HG03342 (cell line): ENCODE results near the gene TCF4.

Source experiments
- ATAC-seq: cut with Tn5 transposase; IDR thresholded peaks from one replicate; pipeline ENCODE4 v1.9.1; 2021; ENCODE audit warnings: mild to moderate bottlenecking, moderate library complexity; ENCODE audit not compliant: unreplicated experiment

TCF4 gene

DNA sequence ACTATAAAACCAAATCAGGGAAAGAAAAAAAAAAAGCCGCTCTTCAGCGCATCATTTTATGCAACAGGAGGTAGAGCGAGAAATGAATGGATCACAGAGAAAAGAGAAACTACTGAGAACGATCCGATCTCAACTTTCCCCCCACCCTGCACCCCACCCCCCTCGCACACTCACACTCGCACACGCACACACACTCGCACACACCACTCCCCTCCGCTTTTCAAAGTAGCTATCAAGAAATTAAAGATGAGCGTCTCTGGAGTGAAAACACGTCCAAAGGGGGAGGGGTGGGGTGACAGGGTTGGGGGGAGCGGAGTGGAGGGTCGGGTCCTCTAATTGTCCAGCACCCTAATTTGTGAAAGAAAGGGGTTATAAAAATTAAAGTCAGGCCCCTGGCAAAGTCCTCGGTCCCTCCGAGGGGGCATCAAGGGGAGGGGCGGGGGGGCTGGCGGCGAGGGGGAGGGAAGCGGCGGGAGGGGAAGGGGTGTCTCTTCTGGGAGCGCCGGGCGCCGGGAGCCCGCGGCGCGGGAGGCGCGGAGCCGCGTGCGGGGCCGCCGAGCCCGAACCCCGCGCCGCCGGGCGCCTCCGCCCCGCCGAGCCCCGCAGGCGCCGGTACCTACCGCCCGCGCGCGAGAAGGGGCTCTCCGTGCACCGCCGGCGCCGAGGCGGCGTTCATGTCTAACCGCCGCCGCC is 428 bp downstream of the TCF4 start:
- ATAC-seq, result no peak

DNA sequence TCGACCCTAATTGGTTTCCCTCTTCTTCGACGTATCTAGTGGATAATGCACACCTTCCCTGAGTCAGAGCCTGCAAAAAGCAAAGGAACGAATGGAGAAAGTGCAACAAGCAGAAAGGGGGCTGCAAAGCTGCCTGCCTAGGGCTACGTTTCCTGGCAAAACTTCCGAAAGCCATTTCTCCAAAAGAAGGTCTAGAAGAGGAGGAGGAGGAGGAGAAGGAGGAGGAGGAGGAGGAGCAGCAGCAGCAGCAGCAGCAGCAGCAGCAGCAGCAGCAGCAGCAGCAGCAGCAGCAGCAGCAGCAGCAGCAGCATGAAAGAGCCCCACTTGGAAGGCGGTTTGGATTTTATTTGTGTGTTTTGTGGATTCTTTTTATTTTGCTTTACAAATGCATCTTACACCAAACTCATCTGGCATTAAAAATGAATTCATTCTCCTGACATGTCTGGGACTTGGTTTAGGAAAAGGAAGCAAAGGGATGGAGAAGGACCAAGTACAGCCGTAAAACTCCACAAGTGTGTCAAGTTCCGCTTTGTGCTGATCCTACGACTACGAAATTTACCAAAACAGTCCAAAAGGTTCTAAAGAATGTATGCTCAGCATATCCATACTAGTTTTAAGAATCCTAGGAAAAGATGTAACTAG is 2.0 kb downstream of the TCF4 start:
- ATAC-seq, result no peak

DNA sequence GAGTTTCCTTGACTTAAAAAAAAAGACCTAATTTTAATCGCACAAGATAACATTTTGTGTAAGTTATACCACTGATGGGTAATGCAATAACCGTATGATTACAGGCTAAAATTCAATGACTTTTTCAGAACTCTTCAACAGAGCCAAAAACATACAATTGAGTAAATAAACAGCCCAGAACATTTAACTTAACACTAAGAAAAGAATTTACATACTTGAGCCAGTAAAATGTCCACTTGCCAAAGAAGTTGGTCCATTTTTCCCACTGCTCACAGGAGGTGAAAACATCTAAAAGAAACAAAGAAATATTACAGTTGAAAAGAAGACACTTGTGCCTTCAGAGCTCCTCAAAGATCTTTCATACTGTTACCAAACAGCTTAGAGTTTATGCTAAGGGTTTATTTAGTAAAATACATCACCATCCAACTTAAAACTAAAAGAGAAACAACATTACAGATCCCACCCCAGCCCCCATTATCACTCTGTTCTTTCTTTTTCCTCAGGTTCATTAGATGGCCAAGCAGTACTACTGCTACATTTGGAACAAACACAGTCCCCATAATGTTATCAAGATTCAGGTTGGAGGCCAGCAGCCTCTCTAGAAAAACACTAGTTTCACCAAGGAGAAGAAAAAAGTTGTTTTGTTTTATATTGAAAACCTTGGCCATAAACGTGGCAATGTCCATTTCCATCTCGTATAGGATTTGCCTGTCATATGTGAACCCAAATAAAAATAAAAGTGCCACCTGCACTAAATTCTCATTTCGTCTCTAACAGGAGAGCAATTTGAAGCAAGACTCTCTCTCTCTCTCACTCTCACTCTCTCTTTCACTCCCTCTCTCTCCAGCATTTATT is 2.7 kb downstream of the TCF4 start:
- ATAC-seq, result no peak

DNA sequence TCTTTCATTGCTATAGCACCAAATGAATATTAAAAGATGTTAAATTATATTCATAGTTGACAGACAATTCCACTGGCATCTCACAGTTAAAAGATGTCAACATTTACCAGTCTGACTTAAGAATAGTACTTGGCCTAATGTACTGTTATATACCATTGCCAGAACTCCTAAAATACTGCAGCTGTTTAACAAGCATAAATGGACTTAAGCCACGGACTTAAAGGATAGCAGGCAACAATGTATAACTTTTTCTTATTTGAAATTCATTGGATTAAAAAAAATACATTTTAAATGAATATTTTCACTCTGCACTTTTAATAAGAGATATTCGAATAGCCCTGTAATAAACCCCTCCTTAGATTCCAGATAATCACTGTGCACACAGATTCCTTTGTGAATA is 3.8 kb downstream of the TCF4 start:
- ATAC-seq, result no peak

DNA sequence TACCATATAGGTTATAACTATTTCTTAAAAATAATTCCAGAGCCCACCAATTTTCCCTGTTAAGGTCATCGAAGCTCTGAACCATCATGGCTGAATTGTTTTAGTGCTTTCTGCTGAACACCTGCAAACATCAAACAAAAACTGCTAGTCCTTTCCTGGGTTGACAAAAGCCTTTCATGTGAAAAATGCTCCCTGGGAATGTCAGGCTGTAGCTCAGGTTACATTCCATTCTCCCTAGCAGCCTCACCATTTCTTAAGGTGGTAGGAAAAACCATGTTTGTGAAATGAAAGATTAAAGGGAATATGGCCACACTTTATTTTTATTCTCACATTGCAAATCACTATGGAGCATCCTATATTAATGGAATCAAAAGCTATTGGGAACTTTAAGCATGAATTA is 5.7 kb downstream of the TCF4 start:
- no peak for ATAC-seq

DNA sequence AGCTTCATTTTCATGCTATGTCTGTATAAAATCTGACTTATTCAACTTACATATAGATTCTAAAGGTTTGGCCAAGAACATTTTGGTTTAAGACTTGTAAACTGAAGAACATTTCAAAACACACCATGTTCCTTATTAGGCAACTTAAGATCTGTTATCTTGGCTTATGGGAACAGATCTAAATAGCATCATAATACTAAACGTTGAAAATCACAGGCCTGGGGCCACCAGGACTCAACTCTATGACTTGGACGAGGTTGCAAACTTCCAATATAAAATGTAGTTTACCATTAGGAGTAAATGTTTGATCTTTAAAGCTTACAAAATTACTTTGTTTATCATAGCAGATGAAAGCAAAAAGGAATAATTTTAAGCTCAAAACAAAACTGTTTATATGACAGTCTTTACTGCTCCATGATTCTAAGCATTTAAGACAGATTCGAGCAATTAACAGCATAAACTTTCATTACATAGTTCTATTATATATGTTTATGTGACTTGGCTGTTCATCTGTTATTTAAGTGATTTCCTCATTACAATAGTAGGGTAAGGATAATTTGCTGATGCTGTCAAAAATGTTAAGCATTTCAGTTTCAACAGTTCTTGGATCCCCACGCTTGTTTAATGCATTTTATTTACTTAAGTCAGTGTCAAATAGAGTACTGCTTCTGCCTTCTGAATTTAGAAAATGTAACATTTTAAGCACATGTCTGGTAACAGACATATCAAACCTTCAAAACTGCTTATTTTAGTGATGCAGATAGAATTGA is 8.3 kb downstream of the TCF4 start:
- ATAC-seq, result no peak

DNA sequence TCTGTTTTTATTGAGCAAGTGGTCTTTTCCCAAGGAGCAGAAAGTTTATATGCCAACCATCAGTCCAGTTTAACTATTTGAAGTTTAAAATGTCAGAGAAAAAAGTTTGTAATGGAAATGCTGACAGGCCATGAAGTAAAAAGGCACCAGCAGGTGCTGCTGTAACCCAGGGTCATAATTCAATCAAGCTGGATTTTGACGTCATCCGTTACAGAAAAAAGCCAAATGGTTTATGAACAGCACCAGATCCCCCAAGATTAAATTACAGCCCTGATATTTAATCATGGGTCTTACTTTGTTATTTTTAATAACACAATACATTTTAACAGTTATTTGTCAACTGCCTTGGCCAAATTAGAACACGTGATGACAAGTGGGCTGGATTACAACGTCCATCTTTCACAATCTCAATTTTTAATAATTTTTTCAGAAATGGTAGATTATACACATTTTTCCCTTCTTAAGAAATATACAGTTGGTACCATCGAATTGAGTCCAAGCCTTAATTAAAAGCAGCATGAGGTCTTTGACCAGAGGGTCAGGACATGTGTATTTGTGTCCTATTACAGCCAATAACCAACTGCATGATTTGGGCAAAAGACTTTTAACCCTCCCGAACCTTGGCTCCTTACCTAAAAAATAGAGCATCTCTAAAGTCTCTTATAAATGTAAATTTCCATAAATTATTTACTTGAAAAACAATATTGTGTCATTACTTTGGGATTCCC is 10.0 kb downstream of the TCF4 start:
- ATAC-seq, result no peak

DNA sequence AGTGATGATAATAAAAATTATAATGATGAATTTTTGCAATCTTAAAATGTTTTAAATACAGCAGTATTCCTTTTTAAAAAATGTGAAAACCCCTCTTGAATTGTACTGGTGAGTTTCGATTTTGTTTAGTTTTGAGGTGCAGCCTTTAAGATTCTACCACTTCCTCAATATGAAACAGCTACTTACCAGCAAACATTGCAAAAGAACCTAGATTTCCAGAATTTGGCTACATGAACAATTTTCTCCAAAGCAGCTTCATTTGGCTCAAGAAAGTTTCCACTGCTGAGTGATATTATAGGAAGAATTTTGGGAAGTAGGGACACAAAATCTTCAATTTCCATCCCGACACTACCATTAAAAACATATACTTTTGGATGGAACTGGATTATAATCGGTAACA is 12.0 kb downstream of the TCF4 start:
- ATAC-seq, result no peak

DNA sequence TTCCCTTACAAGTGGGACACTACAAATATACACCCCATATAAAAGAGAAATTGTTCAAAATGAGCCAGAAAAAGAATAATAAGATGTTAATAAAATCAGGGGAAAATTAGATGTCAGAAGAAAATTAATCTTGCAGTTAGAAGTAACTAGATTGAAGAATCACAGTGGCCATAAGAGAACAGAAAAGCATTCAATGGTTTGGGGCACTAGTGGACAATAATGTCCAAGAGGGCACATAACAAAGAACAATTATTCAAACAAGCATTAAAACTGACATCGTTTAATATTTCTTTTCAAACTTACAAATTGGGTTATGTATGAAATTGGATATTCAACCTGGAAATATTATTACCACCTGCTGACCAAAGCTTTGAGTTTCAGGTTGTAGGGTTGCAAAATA is 12.9 kb downstream of the TCF4 start:
- no peak for ATAC-seq

DNA sequence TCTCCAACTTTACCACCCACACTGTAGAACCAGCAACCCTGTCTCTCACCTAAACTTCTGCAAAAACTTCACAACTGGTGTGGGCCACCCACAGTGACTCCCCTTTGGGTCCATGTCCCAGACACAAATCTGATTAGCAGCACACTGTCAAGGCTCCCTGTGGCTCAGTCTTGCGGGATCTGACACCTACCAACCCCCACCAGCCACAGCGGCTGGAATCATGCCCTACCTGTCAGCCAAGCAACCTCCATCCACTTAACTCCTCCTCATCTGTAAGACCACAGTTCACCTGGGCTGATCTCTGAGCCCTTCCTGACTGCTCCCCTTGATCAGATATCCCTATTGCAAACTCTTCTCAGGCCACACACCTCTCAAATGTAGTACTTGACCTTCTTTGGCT is 14.6 kb downstream of the TCF4 start:
- no peak for ATAC-seq

DNA sequence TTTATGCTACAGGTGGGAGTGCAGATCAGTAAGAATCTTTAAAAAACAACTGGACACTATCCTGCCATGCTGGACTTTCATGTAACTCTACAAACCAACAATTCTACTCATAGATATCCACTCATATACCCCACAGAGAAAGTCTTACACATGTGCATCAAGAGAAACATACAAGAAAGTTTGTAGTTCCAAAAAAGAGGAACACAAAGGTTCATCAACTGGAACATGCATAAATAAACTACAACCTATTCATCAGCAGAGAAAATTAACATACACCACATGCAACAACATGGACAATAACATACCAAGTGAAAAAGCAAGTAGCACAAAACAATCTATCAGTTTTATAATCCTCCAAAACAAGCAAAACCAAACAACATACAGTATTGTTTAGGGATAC is 17.0 kb downstream of the TCF4 start:
- ATAC-seq, result no peak

DNA sequence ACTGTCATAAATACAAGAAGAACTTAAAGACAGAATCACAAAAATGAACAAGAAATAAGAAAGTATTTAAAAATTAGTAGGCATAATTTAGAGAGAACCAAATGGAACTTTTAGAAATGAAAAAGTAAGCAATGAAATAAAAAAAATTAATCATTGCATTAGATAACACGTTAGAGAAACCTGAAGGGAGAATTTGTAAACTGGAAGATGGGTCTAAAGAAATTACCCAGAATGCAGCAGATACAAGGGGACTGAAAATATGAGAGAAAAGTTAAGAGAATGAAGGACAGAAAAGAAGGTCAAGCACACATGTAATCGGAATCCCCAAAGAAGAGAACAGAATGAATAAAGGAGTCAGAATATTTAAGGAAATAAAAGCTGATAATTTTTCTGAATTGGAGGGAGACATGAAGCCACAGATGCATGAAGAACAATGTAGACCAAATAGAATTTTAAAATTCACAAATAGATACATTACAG is 21.5 kb downstream of the TCF4 start:
- ATAC-seq, result no peak

DNA sequence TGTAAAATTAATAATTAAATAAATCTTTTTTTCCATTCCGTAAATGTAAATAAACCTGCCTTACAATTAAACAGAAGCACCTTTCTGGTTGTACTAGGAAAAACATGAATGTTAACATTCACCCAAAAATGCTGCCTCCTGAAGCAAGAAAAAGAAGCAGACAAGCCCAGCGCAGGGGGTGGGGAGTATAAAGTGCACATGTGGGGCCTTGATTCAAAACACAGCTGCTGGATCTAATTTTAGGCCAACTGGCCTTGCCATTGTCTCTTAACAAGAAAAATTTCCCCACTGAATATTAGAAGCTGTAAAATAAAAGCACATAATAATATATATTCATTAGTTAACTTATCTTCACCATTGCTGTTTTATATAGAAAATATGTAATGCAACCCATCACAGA is 28.3 kb downstream of the TCF4 start:
- no peak for ATAC-seq

DNA sequence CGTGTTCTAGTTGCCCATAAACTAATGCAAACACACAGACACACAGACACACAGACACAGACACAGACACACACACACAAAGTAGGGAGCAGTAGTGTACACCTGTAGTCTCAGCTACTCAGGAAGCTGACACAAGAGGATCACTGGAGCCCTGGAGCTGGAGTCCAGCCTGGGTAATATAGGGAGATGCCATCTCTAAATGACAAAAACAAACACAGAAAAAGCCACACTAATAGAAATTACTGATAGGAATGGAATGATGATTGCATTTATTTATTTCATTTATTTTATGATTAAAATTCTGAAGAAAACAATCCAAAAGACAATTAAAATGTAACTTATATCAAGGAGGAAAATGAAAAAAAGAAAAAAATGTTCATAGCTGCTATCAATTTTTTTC is 30.8 kb downstream of the TCF4 start:
- ATAC-seq, result no peak

DNA sequence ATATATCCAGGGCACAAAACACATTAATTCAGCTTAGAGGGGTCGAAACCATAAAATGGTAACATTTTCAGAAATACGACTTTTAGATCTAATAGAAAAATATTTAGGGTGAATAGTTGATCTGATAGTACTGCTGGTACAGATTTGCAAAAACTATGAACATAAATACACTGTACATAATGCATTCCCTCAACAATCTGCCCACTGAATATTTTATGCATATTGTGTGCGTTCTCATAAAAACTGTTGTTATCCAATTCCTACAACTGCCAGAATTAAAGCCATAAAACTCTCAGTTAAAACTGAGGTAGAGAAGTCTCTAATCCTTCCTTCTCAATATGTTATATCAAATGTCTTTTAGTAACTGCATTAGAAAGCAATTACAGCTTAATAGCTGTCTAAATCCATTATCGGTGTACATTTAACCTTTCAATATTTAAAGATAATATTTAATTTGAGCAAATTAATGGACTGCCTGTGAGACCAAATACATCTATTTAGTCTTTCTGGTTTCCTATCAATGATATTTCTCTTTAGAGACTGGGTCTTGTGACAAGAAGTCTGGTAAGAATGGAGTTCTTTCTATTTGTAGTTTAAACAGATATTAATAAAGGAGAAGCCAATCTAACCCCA is 32.5 kb downstream of the TCF4 start:
- no peak for ATAC-seq

DNA sequence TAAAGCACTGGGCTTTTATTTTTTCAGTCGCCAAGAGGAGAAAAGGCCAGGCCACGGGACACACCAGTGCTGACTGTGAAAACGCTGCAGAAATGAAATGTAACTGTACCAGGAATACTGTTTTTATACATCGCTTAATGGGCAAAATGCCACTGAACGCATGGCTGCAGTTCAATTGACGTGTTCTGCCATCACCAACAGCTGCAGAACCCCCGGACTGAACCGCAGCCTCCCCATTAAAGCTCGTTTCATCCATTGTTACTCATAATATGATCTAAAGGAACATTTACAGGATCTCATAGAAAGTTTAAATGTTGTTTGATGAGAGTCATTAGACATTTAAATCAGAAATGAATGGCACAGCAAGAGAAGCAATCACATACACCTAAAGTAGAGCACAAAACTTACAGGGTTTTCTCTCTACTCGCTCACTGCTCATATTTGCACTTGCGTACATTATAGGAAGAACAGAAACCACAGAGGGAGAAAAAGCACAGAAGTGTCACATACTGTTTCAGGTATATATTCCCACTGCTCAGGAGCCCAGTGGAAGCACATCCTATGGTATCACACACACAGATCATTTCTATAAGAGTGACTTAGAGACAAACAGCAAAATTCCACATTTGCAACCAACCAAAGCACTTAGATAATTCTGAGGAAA is 35.3 kb downstream of the TCF4 start:
- ATAC-seq, result no peak

DNA sequence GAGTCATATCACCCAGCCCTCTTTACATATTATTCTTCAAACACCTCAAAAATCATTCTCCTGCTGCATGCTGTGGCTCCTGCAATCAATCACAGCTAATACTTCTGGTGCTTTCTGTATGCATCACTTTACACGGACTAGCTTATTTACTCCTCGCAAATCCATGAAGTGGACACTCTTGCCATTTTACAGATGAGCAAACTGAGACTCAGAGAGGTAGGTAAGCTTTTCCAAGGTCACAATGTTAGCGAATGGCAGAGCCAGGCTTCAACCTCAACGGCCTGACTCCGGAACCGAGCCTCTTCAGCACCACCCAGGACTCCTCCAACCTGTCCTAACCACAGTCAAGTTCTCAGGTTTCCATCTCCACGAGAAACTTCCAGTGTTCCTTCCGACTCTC is 36.8 kb downstream of the TCF4 start:
- no peak for ATAC-seq

DNA sequence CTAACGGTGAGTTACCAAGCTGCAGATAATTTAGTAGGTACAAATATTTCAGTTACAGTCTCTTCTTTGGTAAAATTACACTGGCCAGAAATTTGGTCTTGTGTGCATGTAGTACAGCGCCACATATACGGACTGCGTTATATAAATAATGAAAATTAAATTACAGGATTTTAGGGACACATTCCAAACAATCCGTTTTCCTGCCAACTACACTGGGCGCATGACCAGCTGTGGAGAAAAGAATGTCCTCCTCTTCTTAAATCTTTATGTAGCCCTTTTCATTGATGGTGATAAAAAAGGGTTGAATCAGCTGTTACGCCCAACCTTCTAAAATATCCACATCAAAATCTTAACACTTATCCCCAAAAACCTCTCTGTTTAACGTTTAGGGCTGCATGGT is 37.5 kb downstream of the TCF4 start:
- no peak for ATAC-seq

DNA sequence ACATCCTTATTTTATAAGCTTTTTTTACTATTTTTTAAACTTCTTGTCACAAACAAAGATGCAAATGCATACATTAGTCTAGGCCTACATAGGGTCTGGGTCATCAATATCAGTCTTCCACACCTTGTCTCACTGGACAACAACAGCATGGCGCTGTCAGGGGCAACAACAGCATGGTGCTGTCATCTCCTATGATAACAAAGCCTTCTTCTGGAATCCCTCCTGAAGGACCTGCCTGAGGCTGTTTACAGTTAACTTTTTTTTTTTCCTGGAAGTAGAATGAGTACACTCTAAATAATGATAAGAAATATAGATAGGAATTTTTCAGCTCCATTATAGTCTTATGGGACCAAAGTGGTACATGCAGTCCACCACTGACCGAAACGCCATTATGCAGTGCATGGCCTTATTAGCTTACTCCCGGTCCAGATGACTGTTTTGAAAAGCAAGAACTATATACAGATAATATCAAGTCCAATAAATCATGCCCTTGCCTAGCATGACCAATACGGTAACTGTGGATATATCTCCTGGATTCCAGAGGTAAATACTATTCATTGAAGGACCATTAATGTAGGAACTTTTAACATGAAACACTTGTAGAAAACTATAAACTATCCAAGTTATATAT is 38.4 kb downstream of the TCF4 start:
- no peak for ATAC-seq
